Sigmoid colon (tissue), 4 donors: ENCODE data around the gene BRF1.

ENCODE experiments used
- CTCF ChIP-seq, 4 experiments: fragments of 450-650 bp in 3 of 4; fragments of 200-600 bp in 1 of 4; IDR thresholded peaks; one replicate each; pipeline ENCODE4 v1.5.1; 2016 to 2019; ENCODE audit warnings: antibody characterized with exemption in 4 of 4, mild to moderate bottlenecking in 3 of 4, moderate library complexity in 2 of 4
- POLR2A ChIP-seq, 2 donors: fragments of 450-650 bp; IDR thresholded peaks; one replicate each; pipeline ENCODE4 v1.6.1; 2016; ENCODE audit warnings: antibody characterized with exemption in 2 of 2, mild to moderate bottlenecking in 2 of 2, moderate library complexity in 2 of 2
- POLR2AphosphoS5 ChIP-seq, 4 donors: sonication (generic); formaldehyde crosslinking; IDR thresholded peaks; one replicate each; pipeline ENCODE4 v1.6.1; 2017; ENCODE audit warnings: antibody characterized with exemption in 4 of 4

GRCh38 chr14:105161309-105161708, 139.5 kb downstream of the BRF1 start:
- no peak for TF ChIP-seq POLR2AphosphoS5 (IDR thresholded peaks at IDR 0.05)
- no peak for TF ChIP-seq CTCF (IDR thresholded peaks at IDR 0.05)
- no peak for TF ChIP-seq POLR2A (IDR thresholded peaks at IDR 0.05)
